Fibroblast of villous mesenchyme (primary cell): Measurements from ENCODE around the gene ENAM. TPM values are rescaled to one million over a fixed set of nuclear protein-coding genes. Genes with fewer than 3 reads are reported as not detected.
"Not testable (repeated sequence)": the region's sequence is repeated elsewhere in the genome, so short reads cannot be mapped to it uniquely, and the experiment has no call there.

Experiments
- DNase-seq: peaks from one replicate; pipeline ENCODE4 v3.0.0-alpha.2; 2010; ENCODE audit warnings: low read depth
- H3K4me3 ChIP-seq: 2 replicates; pipeline ENCODE4 v1.5.1; 2011; ENCODE audit warnings: low read depth, mild to moderate bottlenecking, low read length
- CTCF ChIP-seq: IDR thresholded peaks from 2 replicates; pipeline ENCODE4 v1.5.1; 2012; ENCODE audit warnings: low read depth, mild to moderate bottlenecking, low read length; ENCODE audit not compliant: insufficient read depth
- total RNA-seq: library from RNA; depleted of rRNA; stranded (reverse); fragments of >200 nt; gene quantifications from 2 replicates; pipeline ENCODE4 v1.2.3, GENCODE V29; 2012

ENAM gene
- total RNA-seq, 1 donor = 0.43 TPM

GRCh38 chr4:70637239-70637913, 8.8 kb downstream of the ENAM start:
- H3K4me3 ChIP-seq = no peak overlapping the region
- TF ChIP-seq CTCF = no peak
- DNase-seq = no peak

- H3K4me3 ChIP-seq = no peak overlapping the region
- no peak for DNase-seq
- TF ChIP-seq CTCF = no peak
Measured at GRCh38 chr4:70640192-70640591, 11.6 kb downstream of the ENAM start.

GRCh38 chr4:70650741-70651140, 22.2 kb downstream of the ENAM start:
- H3K4me3 ChIP-seq, DNase-seq: not testable (repeated sequence)

DNA sequence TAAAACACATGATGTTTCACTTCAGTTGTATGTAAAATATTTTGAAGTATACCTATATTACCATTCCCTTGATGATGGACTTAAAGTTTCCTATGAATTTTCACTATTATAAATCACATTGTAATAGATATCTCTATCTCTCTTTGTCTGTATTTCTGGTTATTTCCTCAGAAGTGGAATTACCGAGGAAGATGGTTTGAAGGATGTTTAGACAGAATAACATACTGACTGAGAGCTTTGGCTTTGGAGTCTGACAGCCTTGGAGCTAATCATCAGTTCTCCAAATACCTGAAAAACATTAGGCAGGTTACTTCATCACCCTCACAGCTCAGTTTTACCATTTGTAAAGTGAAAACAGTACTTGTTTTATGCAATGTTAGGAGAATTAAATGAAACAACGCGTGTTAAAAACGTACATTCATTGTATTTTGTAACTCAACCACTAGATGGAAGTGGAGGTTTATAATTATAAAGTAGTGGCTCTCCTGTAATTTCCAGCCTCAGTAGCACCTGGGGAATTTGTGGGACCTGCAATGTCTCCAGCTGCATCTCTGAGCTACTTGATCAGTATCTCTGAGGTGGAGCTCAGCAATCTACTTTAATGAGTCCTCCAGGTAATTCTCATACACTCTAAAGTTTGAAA, 23.4 kb downstream of the ENAM start:
- peak overlapping the region; percentile 39 for H3K4me3 ChIP-seq
- peak; percentile 55 for DNase-seq
- TF ChIP-seq CTCF = peak; percentile 51

DNA sequence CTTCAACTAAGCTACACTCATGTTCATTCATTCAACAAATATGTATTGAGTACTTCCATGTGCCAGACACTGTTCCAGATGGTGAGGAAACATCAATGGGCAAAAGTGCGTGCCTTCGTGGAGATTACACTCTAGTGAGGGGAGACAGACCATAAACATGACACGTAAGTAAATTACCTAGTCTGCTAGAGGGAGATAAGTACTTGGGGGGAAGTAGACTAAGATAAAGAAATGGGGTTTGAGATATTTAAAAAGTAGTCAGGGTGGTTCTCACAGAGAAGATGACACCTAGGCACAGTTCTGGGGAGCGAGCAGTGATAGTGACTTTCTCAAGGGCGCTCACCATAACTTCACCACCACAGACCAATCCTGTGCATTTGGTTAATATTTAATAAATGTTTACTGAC, 26.1 kb downstream of the ENAM start:
- no peak for TF ChIP-seq CTCF
- DNase-seq = peak; percentile 81

GRCh38 chr4:70657326-70657725, 28.8 kb downstream of the ENAM start:
- H3K4me3 ChIP-seq = no peak overlapping the region
- DNase-seq = no peak
- no peak for TF ChIP-seq CTCF

More for the DNA sequence above, 26.1 kb downstream of the ENAM start:
- no peak overlapping the region for H3K4me3 ChIP-seq

GRCh38 chr4:70658418-70658817, 29.9 kb downstream of the ENAM start:
- no peak for DNase-seq
- no peak overlapping the region for H3K4me3 ChIP-seq
- no peak for TF ChIP-seq CTCF
